GM08714 (cell line): Measurements from ENCODE around the gene PLXNA1.

Experiments
- H3K4me3 ChIP-seq: fragments of 200-500 bp; sonication (Bioruptor generic); 2 replicates; pipeline ENCODE4 v1.5.1; 2014; ENCODE audit warnings: mild to moderate bottlenecking, low read length, inconsistent platforms
- ZNF274 ChIP-seq: IDR thresholded peaks from 2 replicates; pipeline ENCODE4 v1.6.1; 2012; ENCODE audit warnings: mild to moderate bottlenecking, low read depth, low read length

The PLXNA1 gene

DNA sequence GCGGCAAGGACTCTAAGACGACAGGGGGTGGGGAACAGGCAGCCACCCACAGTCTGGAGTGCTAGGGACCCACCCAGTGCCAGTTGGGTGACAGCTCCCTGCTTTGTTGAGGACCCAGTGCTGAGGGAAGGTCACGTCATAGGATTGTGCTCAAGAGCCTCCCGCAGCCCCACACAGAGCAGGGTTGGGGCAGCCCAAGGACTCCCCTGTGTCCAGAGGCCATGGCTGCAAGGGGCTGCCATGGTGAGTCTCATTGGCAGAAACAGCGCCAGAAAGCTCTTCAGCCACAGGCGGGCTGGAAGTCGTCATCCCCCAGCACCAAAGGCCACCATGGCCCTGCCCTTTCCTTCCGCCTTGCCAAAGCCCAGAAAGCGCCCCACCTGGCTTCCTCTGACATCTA lies 37.0 kb upstream of the PLXNA1 start:
- no peak overlapping the region for H3K4me3 ChIP-seq
- no peak for TF ChIP-seq ZNF274

DNA sequence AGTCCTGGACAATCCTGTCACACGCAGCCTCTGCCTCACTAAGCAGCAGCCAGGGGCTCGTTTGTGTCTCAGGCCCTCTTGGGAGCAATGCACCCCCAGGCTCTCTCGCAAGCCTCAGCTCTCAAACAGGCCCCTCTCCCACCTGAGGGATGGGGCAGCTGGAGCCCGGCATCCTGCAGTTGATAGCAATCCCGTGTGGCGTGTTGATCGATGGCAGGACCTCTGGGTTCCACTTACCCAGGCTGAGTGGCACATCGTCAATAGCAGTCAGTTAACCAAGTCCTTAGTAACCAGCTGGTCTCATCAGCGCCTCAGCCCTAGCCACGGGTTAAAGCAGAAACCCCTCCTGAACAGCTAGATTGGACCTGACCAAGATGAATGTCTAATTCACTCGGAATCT lies 36.5 kb upstream of the PLXNA1 start:
- TF ChIP-seq ZNF274: no peak

DNA sequence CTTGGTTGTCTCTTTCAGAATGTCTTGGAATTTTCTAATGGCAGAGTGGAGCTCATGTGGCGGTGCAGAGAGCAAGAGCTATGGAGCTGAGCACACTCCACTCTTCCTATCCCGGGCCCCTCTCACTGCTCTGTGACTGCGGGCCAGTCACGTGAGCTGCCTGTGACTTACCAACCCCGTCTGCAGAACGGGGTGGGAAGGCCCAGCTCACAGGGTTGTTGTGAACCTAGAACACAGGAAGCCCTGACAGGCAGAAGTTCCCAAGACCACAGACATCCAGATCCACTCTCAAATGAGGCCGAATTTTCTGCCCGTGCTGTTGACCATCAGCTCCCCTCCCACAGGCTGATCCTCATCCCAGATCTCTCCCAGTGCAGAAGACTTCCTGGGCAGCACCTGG lies 35.5 kb upstream of the PLXNA1 start:
- TF ChIP-seq ZNF274: no peak
- H3K4me3 ChIP-seq: no peak overlapping the region

More for the DNA sequence above, 36.5 kb upstream of the PLXNA1 start:
- no peak overlapping the region for H3K4me3 ChIP-seq

DNA sequence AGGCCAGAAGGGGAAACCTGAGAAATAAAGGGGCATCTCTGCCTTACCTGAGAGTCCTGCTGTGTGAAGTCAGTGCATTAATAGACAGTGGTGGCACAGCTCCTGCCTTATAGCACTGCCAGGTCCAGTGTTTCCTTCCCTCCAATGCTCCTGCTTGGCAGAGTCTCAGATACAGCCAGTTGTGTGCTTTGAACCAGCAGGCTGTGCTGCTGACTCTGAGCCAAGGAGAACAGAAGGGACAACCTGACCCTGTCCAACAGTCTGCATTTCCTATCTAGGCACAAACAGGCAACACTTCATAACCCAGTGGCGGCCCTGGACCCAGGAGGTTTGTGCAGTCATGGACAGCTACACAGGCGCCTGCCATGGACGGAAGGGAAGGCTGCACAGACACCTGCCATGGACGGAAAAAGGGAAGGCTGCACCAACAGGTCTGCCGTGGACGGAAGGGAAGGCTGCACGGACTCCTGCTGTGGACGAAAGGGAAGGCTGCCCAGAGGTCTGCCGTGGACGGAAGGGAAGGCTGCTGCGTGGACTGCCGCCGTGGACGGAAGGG lies 33.9 kb upstream of the PLXNA1 start:
- no peak for TF ChIP-seq ZNF274
- no peak overlapping the region for H3K4me3 ChIP-seq

DNA sequence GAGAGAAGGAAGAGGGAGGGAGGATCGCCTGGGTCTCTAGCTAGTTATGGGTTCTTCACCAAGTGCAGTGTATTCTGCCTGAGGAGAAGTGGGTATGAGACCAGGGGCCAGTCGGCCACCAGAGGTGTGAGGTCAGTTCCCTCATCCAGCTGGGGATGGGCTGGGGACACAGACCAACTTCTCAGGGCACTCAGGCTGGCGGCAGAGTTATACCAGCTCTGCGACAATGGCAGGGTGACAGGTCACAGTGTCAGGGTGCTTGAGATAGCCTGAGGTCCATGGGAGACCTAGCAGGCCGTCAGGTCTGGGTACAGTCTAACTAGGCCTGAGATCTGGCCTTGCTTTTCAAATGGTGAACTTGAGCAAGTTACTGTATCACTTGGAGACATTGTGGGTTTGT lies 31.4 kb upstream of the PLXNA1 start:
- H3K4me3 ChIP-seq: no peak overlapping the region
- no peak for TF ChIP-seq ZNF274

DNA sequence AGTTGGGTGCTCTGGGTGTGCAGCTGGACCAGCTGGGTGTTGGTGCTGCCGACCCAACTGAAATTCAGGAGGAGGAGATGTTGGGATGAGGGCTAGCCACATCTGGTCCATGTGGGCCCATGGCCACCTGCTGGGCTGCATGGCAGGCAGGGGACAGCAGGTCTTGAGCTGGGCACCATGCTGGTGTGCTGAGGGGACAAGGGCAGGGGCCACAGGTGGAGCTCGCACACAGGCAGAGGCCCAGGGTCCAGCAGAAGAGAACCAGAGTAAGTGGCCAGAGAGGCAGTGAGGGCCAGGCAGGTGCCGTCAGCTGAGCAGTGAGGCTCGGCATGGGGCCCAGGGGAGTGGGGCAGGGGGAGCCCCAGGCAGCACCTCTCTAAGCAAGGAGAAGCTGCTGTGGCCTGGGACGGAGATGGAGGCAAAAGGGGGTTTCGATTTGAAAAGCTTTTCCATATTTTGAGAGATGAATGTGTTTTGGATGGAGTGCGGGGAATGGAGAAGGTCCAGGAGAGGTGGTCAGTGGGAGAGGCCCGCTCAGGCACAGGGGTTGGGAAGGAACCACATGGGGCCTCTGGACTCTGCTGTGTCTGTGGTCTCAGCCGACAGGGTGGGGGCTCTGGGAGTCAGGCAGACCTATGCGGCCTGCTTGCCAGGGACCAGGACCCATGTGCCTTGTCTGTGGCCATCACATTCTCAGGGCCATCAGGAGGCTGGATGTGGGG lies 30.5 kb upstream of the PLXNA1 start:
- no peak for TF ChIP-seq ZNF274
- no peak overlapping the region for H3K4me3 ChIP-seq

DNA sequence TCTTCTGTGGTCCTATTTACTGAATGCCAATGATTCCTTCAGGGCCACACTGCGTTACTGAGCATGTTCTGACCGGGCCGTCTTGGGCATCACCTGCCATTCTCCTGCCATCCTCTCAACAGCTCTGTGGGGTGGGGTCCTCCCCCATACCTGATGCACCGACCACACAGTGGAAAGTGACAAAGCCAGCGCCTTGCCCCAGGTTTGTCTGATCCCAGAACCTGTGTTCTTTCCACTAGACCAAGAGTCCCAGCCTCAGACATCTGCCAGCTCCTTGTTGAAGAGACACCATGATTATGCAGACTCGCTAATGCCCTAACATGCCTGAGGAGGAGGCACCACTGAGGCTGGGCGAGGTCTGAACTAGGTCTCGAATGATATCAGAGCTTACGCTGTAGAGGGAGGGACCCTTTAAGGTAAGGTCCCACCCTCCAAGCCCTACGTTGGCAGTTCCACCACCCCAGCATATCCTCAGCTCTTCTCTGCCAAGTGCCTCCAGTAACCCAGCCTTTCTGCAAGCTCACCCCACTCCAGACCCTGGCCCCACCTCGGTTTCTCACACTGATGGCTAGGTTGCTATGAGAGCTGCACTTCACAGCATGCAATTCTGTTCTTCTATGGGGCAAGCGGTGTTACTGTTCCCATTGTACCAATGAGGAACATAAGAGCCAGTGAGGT lies 29.8 kb upstream of the PLXNA1 start:
- no peak overlapping the region for H3K4me3 ChIP-seq
- no peak for TF ChIP-seq ZNF274

DNA sequence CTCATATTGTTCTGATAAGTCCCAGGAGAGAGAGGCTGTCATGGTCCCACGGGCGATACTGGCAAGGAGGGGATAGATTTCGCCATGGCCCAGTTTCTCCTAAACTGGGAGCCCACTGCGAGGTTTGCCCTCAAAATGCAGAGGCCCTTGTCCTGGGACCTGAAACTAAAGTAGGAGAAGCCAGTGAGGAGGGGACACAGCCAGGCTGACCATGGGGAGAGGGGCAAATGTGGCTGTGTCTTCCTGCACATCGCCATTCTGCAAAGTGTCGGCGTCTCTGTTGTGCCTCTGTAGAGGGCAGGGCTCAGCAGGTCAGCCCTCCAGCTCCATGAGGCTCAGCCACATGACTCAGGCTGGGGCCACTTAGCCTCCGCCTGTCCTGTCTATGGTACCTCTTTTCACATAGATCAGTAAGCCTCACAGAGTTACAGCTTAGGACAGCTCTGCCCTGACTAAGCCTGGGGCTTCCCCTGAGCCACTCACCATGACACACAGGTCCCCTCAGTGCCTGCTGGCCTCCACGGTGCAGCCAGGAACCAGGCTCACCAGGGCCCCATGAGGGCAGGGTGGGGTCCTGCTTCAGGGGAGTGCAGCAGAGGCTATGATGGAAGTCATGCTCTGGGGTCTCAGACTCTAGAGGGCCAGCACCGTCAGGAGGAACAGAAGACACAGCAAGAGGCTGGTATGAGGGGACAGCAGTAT lies 28.6 kb upstream of the PLXNA1 start:
- H3K4me3 ChIP-seq: no peak overlapping the region
- TF ChIP-seq ZNF274: no peak

DNA sequence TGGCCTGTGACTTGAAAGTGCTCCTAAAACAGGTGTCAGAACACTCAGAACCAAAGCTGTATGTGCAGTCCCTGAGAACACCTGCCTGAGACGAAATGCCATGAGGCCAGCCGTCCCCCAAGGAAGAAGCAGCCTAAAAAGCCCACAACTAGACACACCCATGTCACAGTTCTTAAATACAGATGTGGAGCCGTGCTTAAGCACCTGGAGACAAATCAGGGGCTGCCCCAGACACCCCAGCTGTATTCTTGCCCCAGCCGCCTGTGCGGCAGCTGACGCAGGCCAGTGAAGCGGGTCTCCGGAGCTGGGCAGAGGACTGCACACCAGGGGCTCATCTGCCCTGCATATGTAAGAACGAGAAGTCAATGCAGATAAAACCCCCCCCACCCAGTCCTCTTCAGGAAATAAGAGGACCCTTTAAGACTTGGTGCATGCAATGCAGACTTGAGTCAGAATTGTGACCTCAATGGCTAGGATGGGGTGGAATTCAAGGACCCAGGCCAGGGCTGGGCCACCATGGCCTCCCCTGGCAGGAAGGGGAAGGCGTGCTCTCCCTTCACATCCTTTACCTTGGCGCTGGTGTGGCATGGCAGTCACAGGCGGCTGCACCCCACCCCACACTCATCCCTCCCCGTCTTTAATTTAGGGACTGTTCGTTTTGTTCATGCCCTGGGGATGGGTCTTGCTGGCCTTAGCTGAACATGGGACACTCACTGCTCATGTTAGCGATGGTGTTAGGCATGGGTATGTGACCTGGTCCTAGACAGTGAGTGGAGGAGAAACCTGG lies 27.7 kb upstream of the PLXNA1 start:
- no peak overlapping the region for H3K4me3 ChIP-seq
- no peak for TF ChIP-seq ZNF274

DNA sequence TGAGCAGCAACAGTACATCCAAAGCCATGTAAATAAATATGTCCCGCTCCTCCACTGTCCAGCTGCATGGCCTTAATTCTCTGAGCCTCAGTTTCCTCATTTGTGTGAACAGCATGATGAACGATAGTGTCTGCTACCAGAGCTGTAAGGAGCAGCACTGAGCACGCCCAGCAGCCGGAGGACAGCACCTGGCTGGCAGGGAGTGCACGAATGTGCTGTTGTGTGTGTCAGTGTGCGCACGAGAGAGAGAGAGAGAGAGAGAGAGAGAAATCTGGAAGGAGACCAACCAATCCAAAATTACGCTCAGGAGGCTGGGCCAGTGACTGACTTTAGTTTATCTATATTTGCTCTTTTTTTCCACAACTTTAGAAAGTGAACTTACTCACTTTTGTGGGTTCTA lies 26.6 kb upstream of the PLXNA1 start:
- no peak for TF ChIP-seq ZNF274
- no peak overlapping the region for H3K4me3 ChIP-seq

DNA sequence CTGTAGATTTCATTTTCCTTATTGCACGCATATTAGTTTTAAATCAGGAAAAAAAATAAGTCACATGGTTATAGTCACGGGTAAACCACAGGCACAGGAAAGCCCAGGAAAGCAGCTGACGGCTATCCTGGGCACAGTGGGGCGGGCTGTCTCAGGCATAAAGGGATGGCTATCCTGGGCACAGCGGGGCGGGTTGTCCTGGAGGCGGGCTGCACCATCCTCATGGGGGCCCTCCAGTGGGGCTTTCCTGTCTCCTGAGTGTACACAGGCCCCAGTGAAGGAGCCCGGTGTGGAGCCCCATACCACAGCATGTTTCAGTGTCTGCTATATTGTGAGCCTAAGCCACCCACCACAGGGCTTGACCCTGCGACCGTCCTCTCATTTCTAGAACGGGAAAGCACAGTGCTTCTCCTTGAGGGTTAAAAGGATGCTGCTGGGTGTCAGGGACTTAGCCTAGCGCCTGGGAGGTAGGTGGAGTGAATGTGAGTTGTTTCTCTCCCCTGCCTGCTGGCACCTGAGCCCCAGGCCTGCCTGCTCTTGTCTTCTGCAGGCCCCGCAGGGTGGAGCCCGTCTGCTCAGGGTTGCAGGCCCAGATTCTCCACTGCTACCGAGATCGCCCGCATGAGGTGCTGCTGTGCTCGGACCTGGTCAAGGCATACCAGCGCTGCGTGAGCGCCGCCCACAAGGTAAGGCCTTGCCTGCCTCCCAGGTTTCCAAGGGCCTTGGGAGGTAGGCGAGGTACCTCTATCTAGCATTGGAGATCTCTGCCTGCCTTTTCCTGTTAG lies 25.9 kb upstream of the PLXNA1 start:
- TF ChIP-seq ZNF274: no peak
- no peak overlapping the region for H3K4me3 ChIP-seq

DNA sequence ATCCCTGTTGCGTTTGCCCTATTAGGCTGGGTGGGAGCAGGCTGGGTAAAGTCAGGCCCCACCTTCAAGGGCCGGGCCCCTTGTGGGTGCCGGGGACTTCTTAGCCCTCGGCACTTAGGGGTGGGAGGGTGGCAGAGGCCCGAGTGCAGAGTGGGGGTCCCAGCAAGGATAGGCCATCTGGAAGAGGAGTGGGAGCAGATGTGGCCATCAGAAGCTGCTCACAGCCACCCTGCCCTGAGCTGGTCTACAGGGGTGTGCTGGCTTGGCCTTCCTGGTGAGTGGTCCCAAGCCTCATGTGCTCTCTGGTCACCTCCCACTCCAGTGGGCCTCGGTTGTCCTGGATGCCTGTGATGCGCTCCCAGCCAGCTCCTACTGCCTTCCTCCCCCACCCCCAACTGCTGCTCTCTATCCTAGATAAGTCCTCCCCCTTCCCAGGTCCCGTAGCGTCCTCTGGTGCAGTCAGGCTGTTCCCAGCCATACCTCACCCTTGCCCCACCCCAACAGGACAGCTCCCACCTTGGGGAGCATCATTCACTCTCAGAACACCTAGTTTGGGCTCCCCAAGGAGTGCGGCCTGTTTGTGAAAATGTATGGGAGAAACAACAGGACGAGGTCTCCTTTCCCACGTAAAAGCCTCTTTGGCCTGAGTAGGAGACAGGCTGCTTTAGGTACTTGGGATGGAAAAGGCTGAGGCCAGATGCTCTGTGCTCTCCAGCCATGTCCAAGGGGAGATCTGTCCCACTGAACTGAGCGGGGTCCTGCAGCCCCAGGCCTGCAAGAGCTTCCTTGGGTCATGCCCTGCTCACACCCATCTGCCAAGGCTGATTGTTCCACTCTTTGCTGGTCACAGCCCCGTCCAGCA lies 24.9 kb upstream of the PLXNA1 start:
- no peak overlapping the region for H3K4me3 ChIP-seq
- TF ChIP-seq ZNF274: no peak
